Epithelial cell of proximal tubule (primary cell): ENCODE measurements around the gene KCNA5. TPM values are rescaled to one million over a fixed set of nuclear protein-coding genes. Genes with fewer than 3 reads are reported as not detected.

ENCODE experiments used
- DNase-seq: peaks from one replicate; pipeline ENCODE4 v3.0.0-alpha.2; 2011; ENCODE audit warnings: low read depth
- H3K4me3 ChIP-seq: 2 replicates; pipeline ENCODE4 v1.5.1; 2011; ENCODE audit warnings: low read depth, mild to moderate bottlenecking, low read length
- total RNA-seq: library from RNA; depleted of rRNA; stranded (reverse); fragments of >200 nt; gene quantifications from 2 replicates; pipeline ENCODE4 v1.2.3, GENCODE V29; 2015
- TF ChIP-seq, protein P1 (sequence below): conservative IDR thresholded peaks from 2 replicates; pipeline ENCODE4 v1.5.1; 2012; ENCODE audit warnings: low read depth, mild to moderate bottlenecking, low read length

KCNA5 gene
- total RNA-seq, 1 donor from 2014 or later: not detected

DNA sequence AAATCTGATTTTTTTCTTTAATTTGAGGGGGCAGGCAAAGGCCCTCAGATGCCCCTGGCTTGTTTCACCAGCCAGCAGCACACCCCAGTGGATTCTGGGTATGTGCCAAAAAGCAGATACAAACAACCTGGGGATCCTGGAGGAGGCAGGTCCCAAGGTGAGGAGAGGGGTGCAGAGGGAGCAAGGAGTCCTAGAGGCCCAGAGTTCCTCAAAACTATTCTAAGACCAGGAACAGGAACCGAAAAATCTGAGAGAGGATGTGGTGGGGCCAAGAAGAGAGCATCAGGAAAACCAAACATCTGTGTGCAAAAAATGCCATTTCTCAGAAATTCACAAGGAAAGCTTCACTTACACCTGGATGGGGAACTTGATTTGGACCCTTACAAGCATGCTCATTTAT lies 8.2 kb downstream of the KCNA5 start:
- no peak overlapping the region for H3K4me3 ChIP-seq
- TF ChIP-seq, protein P1, sequence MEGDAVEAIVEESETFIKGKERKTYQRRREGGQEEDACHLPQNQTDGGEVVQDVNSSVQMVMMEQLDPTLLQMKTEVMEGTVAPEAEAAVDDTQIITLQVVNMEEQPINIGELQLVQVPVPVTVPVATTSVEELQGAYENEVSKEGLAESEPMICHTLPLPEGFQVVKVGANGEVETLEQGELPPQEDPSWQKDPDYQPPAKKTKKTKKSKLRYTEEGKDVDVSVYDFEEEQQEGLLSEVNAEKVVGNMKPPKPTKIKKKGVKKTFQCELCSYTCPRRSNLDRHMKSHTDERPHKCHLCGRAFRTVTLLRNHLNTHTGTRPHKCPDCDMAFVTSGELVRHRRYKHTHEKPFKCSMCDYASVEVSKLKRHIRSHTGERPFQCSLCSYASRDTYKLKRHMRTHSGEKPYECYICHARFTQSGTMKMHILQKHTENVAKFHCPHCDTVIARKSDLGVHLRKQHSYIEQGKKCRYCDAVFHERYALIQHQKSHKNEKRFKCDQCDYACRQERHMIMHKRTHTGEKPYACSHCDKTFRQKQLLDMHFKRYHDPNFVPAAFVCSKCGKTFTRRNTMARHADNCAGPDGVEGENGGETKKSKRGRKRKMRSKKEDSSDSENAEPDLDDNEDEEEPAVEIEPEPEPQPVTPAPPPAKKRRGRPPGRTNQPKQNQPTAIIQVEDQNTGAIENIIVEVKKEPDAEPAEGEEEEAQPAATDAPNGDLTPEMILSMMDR: no peak
- DNase-seq: no peak

DNA sequence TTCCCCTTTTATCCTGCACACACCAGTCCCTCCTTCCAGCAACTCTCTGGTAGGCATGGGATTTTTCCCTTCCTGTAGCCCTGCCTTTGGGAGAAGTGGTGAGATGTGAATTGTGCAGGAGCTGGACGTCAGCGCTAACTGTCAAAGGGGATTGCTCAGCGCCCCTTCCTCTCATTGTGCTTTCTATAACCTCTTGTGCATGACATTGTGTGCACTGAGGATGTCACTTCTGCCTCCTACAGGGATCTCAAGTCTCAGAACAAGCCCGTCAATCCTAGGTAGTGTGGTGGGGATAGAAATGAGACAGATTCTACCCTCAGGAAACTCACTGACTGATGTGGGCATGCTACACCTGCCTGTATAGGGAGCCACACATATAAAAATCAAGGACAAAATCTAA lies 8.7 kb downstream of the KCNA5 start:
- DNase-seq: no peak
- H3K4me3 ChIP-seq: no peak overlapping the region
- TF ChIP-seq, protein P1: no peak

DNA sequence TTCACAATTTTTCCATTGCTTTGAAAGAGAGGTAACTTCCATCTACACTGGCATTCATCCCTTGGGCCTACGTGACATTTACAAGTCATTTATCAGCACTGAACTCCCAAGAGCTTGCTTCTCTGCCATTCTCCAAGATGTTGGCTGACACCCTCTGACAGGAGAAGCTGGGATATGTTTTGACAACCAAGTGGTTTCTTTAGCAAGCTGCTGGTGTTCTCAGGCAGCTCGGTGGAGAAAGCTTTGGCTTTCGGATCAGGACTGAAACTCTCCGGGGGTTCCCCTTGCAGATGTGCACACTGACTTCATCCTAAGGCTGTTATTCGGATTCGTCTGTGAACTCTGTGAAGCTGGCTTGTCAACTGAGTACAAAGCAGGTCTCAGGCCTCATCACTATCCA lies 15.7 kb downstream of the KCNA5 start:
- H3K4me3 ChIP-seq: no peak overlapping the region
- DNase-seq: no peak
- TF ChIP-seq, protein P1: no peak

DNA sequence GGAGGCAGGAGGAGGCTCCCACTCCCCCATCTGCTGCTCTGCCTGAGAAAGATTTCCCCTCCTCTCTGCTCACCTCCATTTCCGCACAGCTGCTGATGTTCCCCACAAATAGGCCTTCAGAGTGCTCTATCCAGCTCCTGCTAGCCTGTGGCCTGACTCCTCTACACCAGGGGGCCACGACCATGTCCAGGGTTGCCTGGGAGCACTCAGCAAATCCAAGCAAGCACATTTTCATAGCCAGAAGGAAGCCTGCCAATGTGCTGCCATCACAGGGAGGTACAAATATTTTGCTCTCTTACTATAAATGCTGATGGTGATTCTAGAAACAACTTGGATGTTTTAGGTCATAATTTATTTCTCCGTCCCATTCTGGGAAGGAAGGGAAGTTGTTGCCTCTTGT lies 17.3 kb downstream of the KCNA5 start:
- DNase-seq: no peak
- no peak overlapping the region for H3K4me3 ChIP-seq
- TF ChIP-seq, protein P1: no peak

DNA sequence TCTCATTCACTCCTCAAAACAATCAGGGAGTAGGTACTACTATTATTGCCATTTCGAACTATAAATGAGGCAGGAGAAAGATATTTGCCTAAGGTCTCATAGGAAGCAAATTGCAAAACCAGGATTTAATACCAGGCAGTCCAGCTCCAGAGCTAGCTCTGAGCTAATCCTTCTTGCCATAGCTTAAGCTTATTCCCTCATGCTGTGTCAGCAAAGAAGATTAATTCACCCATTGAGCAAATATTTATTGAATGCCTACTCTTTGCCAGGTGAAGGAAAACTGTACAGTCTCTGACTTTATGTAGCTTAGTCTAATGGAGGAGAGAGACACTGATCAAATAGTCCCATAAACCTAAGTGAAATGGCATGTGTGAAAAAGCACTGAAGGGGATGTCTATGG lies 19.5 kb downstream of the KCNA5 start:
- no peak for DNase-seq
- TF ChIP-seq, protein P1: no peak
- no peak overlapping the region for H3K4me3 ChIP-seq

DNA sequence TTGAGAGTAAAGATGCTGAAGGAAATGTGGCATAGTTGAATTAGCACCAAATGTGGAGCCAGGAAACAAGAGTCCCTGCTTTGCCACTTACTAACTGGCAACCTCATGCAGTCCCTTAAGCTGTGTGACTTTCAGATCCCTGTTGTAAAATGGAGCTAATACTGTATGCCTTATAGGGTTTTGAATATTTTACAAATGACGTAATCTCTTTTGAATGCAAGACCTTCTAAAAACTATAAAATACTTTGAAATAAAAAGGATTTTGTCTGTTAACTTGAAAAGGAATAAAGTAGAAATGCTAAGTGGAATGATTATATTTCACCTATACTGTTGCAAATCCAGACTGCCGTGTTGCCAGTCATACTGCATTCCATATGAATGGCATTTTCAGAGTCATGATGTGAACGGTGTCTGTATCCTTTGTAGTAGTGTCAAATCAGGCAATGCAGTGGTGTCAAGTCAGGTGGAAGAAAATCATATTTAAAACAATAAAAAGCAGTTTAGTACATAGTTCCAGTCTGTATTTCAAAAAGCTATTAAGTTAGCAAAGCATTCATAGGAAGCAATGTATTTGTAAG lies 21.3 kb downstream of the KCNA5 start:
- no peak for DNase-seq
- TF ChIP-seq, protein P1: no peak
- no peak overlapping the region for H3K4me3 ChIP-seq

DNA sequence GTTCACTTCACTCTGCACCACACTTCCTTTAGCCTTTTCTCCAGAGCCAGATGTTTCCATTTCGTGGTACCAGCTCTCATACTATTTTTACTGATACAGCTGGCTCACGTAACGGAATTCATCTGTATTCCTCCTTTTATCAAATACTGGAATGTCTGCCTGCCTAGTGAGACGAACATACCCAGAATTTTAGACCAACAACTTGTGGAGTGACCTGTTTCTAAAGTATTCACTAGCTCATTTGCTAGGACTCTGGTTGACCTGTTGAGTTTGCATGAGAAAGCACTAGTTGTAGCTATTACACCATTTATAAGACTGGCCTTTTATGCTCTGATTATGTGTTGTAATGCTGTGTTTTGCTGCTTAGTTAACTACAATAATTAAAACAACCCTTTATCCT lies 22.6 kb downstream of the KCNA5 start:
- TF ChIP-seq, protein P1: no peak
- H3K4me3 ChIP-seq: no peak overlapping the region
- DNase-seq: no peak
